NT2/D1 (cell line): ENCODE measurements around the gene RO60.

Experiments
- DNase-seq: peaks from one replicate; pipeline ENCODE4 v3.0.0-alpha.2; 2011; ENCODE audit warnings: low read depth, low spot score
- H3K27me3 ChIP-seq: 2 replicates; pipeline ENCODE4 v1.6.0; 2011; ENCODE audit warnings: mild to moderate bottlenecking; ENCODE audit not compliant: insufficient read length, insufficient read depth
- H3K36me3 ChIP-seq: 2 replicates; pipeline ENCODE4 v1.6.1; 2011; ENCODE audit warnings: mild to moderate bottlenecking, low read length, mixed read lengths; ENCODE audit not compliant: insufficient read depth, insufficient read length
- H3K4me1 ChIP-seq: 2 replicates; pipeline ENCODE4 v1.5.1; 2011; ENCODE audit not compliant: insufficient read depth, insufficient read length
- H3K4me3 ChIP-seq: 2 replicates; pipeline ENCODE4 v1.5.1; 2011; ENCODE audit warnings: low read depth; ENCODE audit not compliant: insufficient read length
- H3K9ac ChIP-seq: 2 replicates; pipeline ENCODE4 v1.6.0; 2011; ENCODE audit warnings: low read depth; ENCODE audit not compliant: insufficient read length
- H3K9me3 ChIP-seq: 2 replicates; pipeline ENCODE4 v1.5.1; 2011; ENCODE audit warnings: mild to moderate bottlenecking, low read length; ENCODE audit not compliant: insufficient read depth
- SUZ12 ChIP-seq: IDR thresholded peaks from 2 replicates; pipeline ENCODE4 v1.6.1; 2011; ENCODE audit not compliant: insufficient read length, insufficient read depth; ENCODE audit errors: extremely low read depth
- YY1 ChIP-seq: IDR thresholded peaks from 2 replicates; pipeline ENCODE4 v1.6.1; 2011; ENCODE audit not compliant: insufficient read length, insufficient read depth
- ZNF274 ChIP-seq: IDR thresholded peaks from 2 replicates; pipeline ENCODE4 v1.6.1; 2011; ENCODE audit warnings: mild to moderate bottlenecking, low read depth, low read length

The RO60 gene

GRCh38 chr1:193094112-193094511 is 34.7 kb downstream of the RO60 start:
- H3K36me3 ChIP-seq = peaks cover 67% of the 10 kb centered on the region
- no peaks in the 10 kb centered on the region for H3K4me1 ChIP-seq
- no peak overlapping the region for H3K9ac ChIP-seq

GRCh38 chr1:193102662-193103061 is 43.2 kb downstream of the RO60 start:
- DNase-seq = no peak
- Histone ChIP-seq H3K4me1 (no peaks in the 10 kb centered on the region), H3K27me3 (peaks cover 14% of the 10 kb centered on the region), H3K36me3 (peaks cover 33% of the 10 kb centered on the region), H3K4me3 (no peak overlapping the region), H3K9ac (no peak overlapping the region), H3K9me3 (no peaks in the 10 kb centered on the region)
- no peak for TF ChIP-seq SUZ12
- no peak for TF ChIP-seq ZNF274
- TF ChIP-seq YY1 = no peak

More at GRCh38 chr1:193094112-193094511, 34.7 kb downstream of the RO60 start:
- TF ChIP-seq SUZ12 (no peak), ZNF274 (no peak), YY1 (no peak)
- no peak overlapping the region for H3K4me3 ChIP-seq
- no peaks in the 10 kb centered on the region for H3K27me3 ChIP-seq
- no peak for DNase-seq
- no peaks in the 10 kb centered on the region for H3K9me3 ChIP-seq

GRCh38 chr1:193103759-193104501 is 44.5 kb downstream of the RO60 start:
- H3K9ac ChIP-seq = peak overlapping the region; percentile 88
- no peaks in the 10 kb centered on the region for H3K4me1 ChIP-seq
- peaks cover 14% of the 10 kb centered on the region for H3K27me3 ChIP-seq
- no peak for TF ChIP-seq YY1
- no peak for TF ChIP-seq SUZ12
- no peak for TF ChIP-seq ZNF274
- H3K36me3 ChIP-seq = peaks cover 24% of the 10 kb centered on the region
- H3K4me3 ChIP-seq = peak overlapping the region; percentile 89
- no peaks in the 10 kb centered on the region for H3K9me3 ChIP-seq
- DNase-seq = no peak

GRCh38 chr1:193104502-193104906 is 45.1 kb downstream of the RO60 start:
- TF ChIP-seq SUZ12 = no peak
- no peak for TF ChIP-seq ZNF274
- no peak for TF ChIP-seq YY1
- Histone ChIP-seq H3K9me3 (no peaks in the 10 kb centered on the region), H3K36me3 (peaks cover 19% of the 10 kb centered on the region), H3K27me3 (peaks cover 14% of the 10 kb centered on the region), H3K9ac (peak overlapping the region; percentile 88), H3K4me3 (peak overlapping the region; percentile 89), H3K4me1 (no peaks in the 10 kb centered on the region)
- no peak for DNase-seq

DNA sequence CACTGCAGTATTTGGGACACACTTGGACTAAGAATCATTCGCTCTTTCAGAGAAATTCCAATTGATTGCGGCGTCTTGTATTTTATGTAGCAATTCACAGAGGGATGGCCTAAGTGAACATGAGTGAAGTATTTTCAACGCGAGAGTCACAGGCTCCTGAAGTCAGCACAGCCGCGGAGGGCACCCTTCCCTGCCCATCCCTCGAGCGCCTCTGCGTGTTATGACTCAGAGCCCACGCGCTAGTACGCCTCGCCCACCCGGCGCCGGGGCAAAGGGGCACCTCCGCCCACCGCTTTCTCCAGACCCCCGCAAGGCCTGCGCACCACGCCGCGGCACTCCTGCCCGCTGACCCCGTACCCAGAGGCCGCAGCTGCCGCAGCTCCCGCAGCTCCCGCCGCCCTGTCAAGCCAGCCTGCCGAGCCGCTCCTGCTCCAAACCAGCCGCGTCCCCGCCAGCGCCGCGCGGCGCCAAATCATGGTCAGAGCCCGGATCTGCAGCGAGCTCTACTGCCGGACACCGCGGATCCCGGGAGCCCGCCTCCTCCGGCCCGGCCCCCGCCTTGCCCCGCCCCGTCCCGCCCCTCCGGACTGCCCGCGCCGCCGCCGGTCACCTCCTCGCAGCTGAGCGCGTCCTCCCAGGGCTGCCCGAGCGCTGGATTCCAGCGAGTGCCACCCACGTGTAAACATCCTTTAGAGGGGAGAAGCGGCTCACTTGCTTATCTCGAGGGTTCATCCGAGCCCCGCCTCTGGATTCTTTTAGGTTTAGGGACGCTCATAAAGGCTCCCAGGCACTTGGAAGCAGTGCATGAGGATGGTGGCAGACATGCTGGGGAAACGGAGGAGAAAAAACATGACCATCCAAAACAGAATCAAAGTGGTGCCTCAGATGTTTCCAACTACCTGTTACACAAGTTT is 45.8 kb downstream of the RO60 start, which contains the start of gene GLRX2:
GLRX2 (minus strand) TSS at position 508 of the 914 bp plus-strand sequence; CDS start at position 476, 32 bp downstream.
- peak; percentile 83 for DNase-seq
- no peak for TF ChIP-seq YY1
- no peak for TF ChIP-seq SUZ12
- no peak for TF ChIP-seq ZNF274
- peak within 1 kb of the TSS; percentile 88 for H3K9ac ChIP-seq
- no peaks in the 10 kb centered on the region for H3K9me3 ChIP-seq
- peaks cover 12% of the 10 kb centered on the region for H3K36me3 ChIP-seq
- peaks cover 14% of the 10 kb centered on the region for H3K27me3 ChIP-seq
- H3K4me3 ChIP-seq = peak within 1 kb of the TSS; percentile 89
- no peaks in the 10 kb centered on the region for H3K4me1 ChIP-seq

DNA sequence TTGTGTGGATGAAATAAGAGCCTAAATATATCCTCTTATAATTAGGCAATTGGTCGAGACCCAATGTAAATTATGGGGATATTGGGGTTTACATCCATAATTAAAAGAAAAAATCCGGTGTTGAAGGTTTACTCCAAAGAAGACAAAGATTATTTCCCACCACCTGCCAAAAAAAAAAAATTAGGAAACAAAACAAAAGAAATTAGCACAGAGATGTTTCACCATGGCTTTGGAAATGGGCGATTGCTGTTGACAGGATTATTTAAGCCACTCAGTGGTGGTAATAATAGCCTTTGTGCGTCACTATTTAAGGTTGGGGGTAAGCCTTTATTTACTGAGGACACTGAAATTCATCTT is 46.4 kb downstream of the RO60 start:
- peaks cover 14% of the 10 kb centered on the region for H3K27me3 ChIP-seq
- H3K9ac ChIP-seq = peak overlapping the region; percentile 63
- no peaks in the 10 kb centered on the region for H3K4me1 ChIP-seq
- H3K9me3 ChIP-seq = no peaks in the 10 kb centered on the region
- DNase-seq = no peak
- peaks cover 6% of the 10 kb centered on the region for H3K36me3 ChIP-seq
- H3K4me3 ChIP-seq = peak overlapping the region; percentile 89
- TF ChIP-seq SUZ12 = no peak
- no peak for TF ChIP-seq YY1
- no peak for TF ChIP-seq ZNF274

DNA sequence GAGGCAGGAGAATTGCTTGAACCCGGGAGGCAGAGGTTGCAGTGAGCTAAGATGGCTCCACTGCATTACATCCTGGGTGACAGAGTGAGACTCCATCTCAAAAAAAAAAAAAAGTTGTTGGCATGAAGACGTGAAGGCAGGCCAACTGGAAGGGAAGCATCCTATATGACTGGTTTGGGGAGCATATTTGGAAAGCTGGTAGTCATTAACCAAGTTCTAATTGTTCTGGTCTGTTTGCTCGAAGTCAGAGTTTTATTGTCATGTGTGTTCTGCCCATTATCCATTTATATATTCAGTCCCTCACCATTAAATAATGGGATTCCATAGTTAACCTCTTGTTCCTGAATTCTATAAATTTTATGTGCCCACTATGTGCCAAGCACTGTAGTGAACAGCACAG is 49.1 kb downstream of the RO60 start:
- no peak for DNase-seq
- no peak overlapping the region for H3K9ac ChIP-seq
- H3K9me3 ChIP-seq = no peaks in the 10 kb centered on the region
- TF ChIP-seq SUZ12 (no peak), YY1 (no peak), ZNF274 (no peak)
- peaks cover 7% of the 10 kb centered on the region for H3K4me1 ChIP-seq
- no peaks in the 10 kb centered on the region for H3K36me3 ChIP-seq
- peaks cover 10% of the 10 kb centered on the region for H3K27me3 ChIP-seq
- H3K4me3 ChIP-seq = no peak overlapping the region
